Erythroblast (primary cell): ENCODE measurements around the gene CACNG6.

ENCODE experiments used
- GATA1 ChIP-seq: IDR thresholded peaks from 2 replicates; pipeline ENCODE4 v1.6.1; 2011; ENCODE audit warnings: low read depth, mild to moderate bottlenecking, control low read depth, low read length, moderate library complexity
- POLR2A ChIP-seq: IDR thresholded peaks from 2 replicates; pipeline ENCODE4 v1.6.1; 2011; ENCODE audit warnings: mild to moderate bottlenecking, low read length

DNA sequence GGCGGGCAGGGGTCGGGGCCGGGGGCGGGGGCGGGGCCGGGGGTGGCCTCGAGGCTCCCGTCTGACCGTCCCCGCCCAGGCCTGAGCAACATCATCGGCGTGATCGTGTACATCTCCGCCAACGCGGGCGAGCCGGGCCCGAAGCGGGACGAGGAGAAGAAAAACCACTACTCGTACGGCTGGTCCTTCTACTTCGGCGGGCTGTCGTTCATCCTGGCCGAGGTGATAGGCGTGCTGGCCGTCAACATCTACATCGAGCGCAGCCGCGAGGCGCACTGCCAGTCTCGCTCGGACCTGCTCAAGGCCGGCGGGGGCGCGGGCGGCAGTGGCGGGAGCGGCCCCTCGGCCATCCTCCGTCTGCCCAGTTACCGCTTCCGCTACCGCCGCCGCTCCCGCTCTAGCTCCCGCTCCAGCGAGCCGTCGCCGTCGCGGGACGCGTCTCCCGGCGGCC lies 9.4 kb upstream of the CACNG6 start:
- TF ChIP-seq POLR2A (no peak), GATA1 (no peak)
